Smooth muscle cell (in vitro differentiated cells): ENCODE data around the gene ZFAND5. TPM values are rescaled to one million over a fixed set of nuclear protein-coding genes. Genes with fewer than 3 reads are reported as not detected.

ENCODE experiments used
- DNase-seq: peaks from one replicate; lab custom pipeline; 2025; ENCODE audit not compliant: unreplicated experiment; lab: John Stamatoyannopoulos, UW
- H2AFZ ChIP-seq: fragments of 200-600 bp; sonication (generic); 2 replicates; pipeline ENCODE4 v1.6.0; 2016; ENCODE audit warnings: antibody characterized with exemption, low read depth, mild to moderate bottlenecking
- H3F3A ChIP-seq: fragments of 200-600 bp; sonication (generic); 2 replicates; pipeline ENCODE4 v1.6.0; 2017; ENCODE audit warnings: antibody characterized with exemption, low read depth
- H3K27ac ChIP-seq: fragments of 200-600 bp; sonication (generic); 2 replicates; pipeline ENCODE4 v1.5.1; 2016; ENCODE audit warnings: low read depth, mild to moderate bottlenecking
- H3K27me3 ChIP-seq: fragments of 200-600 bp; sonication (generic); 2 replicates; pipeline ENCODE4 v1.6.1; 2016; ENCODE audit warnings: low read depth, mild to moderate bottlenecking
- H3K36me3 ChIP-seq: fragments of 200-600 bp; sonication (generic); 2 replicates; pipeline ENCODE4 v1.5.1; 2016; ENCODE audit warnings: low read depth
- H3K4me1 ChIP-seq: fragments of 200-600 bp; sonication (generic); 2 replicates; pipeline ENCODE4 v1.5.1; 2016; ENCODE audit warnings: low read depth
- H3K4me2 ChIP-seq: fragments of 200-600 bp; sonication (generic); 2 replicates; pipeline ENCODE4 v1.6.0; 2016; ENCODE audit warnings: mild to moderate bottlenecking
- H3K4me3 ChIP-seq: fragments of 200-600 bp; sonication (generic); 2 replicates; pipeline ENCODE4 v1.5.1; 2016; ENCODE audit warnings: mild to moderate bottlenecking
- H3K79me2 ChIP-seq: fragments of 200-600 bp; sonication (generic); 2 replicates; pipeline ENCODE4 v1.6.0; 2016; ENCODE audit warnings: low read depth, mild to moderate bottlenecking
- H3K9ac ChIP-seq: fragments of 200-600 bp; sonication (generic); 2 replicates; pipeline ENCODE4 v1.6.0; 2016; ENCODE audit warnings: low read depth
- H3K9me3 ChIP-seq: fragments of 200-600 bp; sonication (generic); replicated peaks from 2 replicates; pipeline ENCODE4 v1.5.1; 2016; ENCODE audit warnings: low read depth
- H4K20me1 ChIP-seq: fragments of 200-600 bp; sonication (generic); 2 replicates; pipeline ENCODE4 v1.6.0; 2016; ENCODE audit warnings: low read depth
- WGBS: methylation state at CpG from one replicate; pipeline ENCODE4 v1.1.7; 2016; ENCODE audit warnings: low lambda C conversion rate; 5-methylcytosine and 5-hydroxymethylcytosine counted together
- polyA plus RNA-seq: library from polyadenylated mRNA; unstranded; fragments of >200 nt; fragmentation: Nextera tagmentation; extraction: Ambion mirVana; gene quantifications from 2 replicates; pipeline ENCODE4 v1.2.1, GENCODE V29; 2016
- total RNA-seq: library from RNA; depleted of rRNA; stranded (reverse); fragments of >200 nt; gene quantifications from 2 replicates; pipeline ENCODE4 v1.2.3, GENCODE V29; 2014
- TF ChIP-seq, protein P1 (sequence below): fragments of 200-600 bp; sonication (generic); IDR thresholded peaks from 2 replicates; pipeline ENCODE4 v1.5.1; 2017; ENCODE audit warnings: borderline replicate concordance, mild to moderate bottlenecking, antibody characterized with exemption; ENCODE audit not compliant: insufficient read depth, poor library complexity, severe bottlenecking

Gene ZFAND5
- total and polyA plus RNA-seq, 2 experiments from 2014 or later, result 163 to 244 TPM

DNA sequence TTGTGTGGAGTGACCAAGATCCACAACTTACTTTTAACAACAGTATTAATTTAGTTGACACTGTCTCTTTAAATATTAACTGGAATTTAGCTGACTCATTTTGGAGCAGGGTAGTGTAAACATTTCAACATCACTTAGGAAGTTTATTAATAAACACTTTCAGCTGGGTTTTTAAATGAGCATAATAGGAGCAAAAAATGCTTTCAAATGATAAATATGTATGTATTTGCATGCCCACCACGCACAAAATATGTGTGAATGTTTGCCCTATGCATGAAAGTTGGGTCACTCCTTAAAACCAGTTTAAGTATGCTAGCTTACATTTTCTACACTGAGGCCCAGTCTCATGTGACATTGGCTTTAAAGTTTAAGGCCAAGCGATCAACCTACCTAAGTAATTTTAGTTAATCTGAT, 2.9 kb downstream of the ZFAND5 start:
- Histone ChIP-seq H2AFZ (no peak overlapping the region), H3K9ac (peak overlapping the region; percentile 99), H3K4me2 (peak overlapping the region; percentile 90), H3F3A (peaks cover 8% of the 10 kb centered on the region), H3K36me3 (peaks cover 20% of the 10 kb centered on the region), H3K9me3 (no peaks in the 10 kb centered on the region), H3K4me3 (peak overlapping the region; percentile 61), H3K79me2 (peaks cover 78% of the 10 kb centered on the region), H3K27ac (peak overlapping the region; percentile 98), H3K27me3 (no peaks in the 10 kb centered on the region), H3K4me1 (peaks cover 31% of the 10 kb centered on the region), H4K20me1 (peaks cover 77% of the 10 kb centered on the region)
- TF ChIP-seq, protein P1, sequence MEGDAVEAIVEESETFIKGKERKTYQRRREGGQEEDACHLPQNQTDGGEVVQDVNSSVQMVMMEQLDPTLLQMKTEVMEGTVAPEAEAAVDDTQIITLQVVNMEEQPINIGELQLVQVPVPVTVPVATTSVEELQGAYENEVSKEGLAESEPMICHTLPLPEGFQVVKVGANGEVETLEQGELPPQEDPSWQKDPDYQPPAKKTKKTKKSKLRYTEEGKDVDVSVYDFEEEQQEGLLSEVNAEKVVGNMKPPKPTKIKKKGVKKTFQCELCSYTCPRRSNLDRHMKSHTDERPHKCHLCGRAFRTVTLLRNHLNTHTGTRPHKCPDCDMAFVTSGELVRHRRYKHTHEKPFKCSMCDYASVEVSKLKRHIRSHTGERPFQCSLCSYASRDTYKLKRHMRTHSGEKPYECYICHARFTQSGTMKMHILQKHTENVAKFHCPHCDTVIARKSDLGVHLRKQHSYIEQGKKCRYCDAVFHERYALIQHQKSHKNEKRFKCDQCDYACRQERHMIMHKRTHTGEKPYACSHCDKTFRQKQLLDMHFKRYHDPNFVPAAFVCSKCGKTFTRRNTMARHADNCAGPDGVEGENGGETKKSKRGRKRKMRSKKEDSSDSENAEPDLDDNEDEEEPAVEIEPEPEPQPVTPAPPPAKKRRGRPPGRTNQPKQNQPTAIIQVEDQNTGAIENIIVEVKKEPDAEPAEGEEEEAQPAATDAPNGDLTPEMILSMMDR, result no peak
- no peak for DNase-seq
- 11% methylated on average over 2 of the region's 2 CpGs for WGBS

DNA sequence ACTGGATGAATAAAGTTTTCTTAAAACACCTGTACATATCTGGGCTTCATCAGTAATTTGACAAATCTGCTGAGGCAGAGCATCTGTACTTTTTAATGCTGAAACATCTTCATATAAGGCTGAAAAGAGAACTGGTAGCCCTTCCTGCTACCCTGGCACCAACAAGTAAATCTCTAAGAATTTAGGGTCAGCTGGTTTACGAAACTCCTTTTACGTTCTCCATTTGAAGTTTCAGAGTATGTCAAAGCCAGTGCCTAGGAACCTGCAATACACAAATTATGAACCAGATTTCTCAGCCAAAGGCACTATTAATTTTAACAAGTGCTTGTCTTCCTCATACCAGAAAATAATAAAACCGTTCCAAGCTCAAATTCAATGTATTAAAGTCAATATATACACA, 3.8 kb downstream of the ZFAND5 start:
- Histone ChIP-seq H3K4me2 (peak overlapping the region; percentile 90), H3K27ac (peak overlapping the region; percentile 98), H4K20me1 (peaks cover 86% of the 10 kb centered on the region), H3K36me3 (peaks cover 29% of the 10 kb centered on the region), H3K4me1 (peaks cover 31% of the 10 kb centered on the region), H3K9ac (peak overlapping the region; percentile 99), H2AFZ (no peak overlapping the region), H3K4me3 (peak overlapping the region; percentile 61), H3K9me3 (no peaks in the 10 kb centered on the region), H3K27me3 (no peaks in the 10 kb centered on the region), H3K79me2 (peaks cover 87% of the 10 kb centered on the region), H3F3A (peaks cover 11% of the 10 kb centered on the region)
- TF ChIP-seq, protein P1, result no peak
- DNase-seq, result no peak
- 39% methylated on average over 3 of the region's 3 CpGs for whole genome bisulfite sequencing

DNA sequence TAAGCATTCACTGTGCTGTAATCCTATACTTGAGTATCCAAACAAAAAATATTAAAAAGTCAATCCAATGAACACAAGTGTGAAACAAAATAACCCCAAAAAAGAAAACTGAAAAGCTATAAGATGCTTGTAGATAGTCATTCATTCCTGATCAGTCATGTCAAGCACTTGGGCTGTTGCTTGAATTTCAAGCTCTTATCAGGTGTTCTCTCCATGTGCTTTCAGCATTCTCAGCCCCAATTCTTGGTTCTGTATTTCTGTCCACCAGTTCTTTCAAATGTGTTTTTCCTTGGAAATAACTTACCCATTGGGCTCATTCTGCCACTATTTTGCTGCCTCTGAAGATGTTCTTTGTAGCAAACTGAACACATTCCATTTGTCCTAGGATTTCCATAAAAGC, 4.7 kb downstream of the ZFAND5 start:
- H3K9me3 ChIP-seq, result no peaks in the 10 kb centered on the region
- peaks cover 11% of the 10 kb centered on the region for H3F3A ChIP-seq
- no peak for DNase-seq
- H4K20me1 ChIP-seq, result peaks cover 95% of the 10 kb centered on the region
- no peaks in the 10 kb centered on the region for H3K27me3 ChIP-seq
- H3K27ac ChIP-seq, result peak overlapping the region; percentile 98
- H2AFZ ChIP-seq, result no peak overlapping the region
- TF ChIP-seq, protein P1, result no peak
- H3K4me1 ChIP-seq, result peaks cover 31% of the 10 kb centered on the region
- H3K36me3 ChIP-seq, result peaks cover 36% of the 10 kb centered on the region
- H3K4me2 ChIP-seq, result peak overlapping the region; percentile 90
- peak overlapping the region; percentile 61 for H3K4me3 ChIP-seq
- no peak overlapping the region for H3K9ac ChIP-seq
- peaks cover 90% of the 10 kb centered on the region for H3K79me2 ChIP-seq

DNA sequence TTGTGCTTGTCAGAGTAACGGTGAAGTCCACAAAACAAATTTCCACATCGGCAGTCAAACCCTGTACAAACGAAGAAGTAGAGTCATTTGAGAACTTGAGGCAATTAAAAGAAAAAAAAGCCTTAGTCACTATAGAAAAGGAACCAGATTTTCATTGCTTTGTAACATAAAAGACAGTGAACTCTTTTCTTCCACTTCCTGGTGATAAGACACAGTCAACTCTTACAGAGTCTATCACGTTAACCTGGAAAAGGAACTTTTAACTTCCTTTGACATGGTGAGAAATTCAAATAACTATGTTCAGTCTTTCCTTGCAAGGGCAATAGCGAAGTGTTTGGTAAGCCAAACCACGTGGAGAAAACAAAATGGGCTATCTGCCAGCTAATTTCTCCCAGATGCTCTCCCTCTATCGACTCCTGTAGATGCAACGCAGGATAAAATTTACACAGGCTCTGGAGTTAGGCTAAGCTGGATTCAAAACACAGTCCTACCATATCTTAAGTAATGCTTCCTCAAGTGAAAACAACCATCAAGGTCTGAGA, 8.9 kb downstream of the ZFAND5 start:
- peak overlapping the region; percentile 7 for H3K27ac ChIP-seq
- peaks cover 14% of the 10 kb centered on the region for H3K4me1 ChIP-seq
- 52% methylated on average over 8 of the region's 8 CpGs for WGBS
- H3K4me2 ChIP-seq, result no peak overlapping the region
- TF ChIP-seq, protein P1, result no peak
- H3K79me2 ChIP-seq, result peaks cover 60% of the 10 kb centered on the region
- H4K20me1 ChIP-seq, result peaks cover 86% of the 10 kb centered on the region
- no peak overlapping the region for H3K4me3 ChIP-seq
- H3K9me3 ChIP-seq, result no peaks in the 10 kb centered on the region
- no peak for DNase-seq
- no peaks in the 10 kb centered on the region for H3K27me3 ChIP-seq
- H3F3A ChIP-seq, result peaks cover 16% of the 10 kb centered on the region
- H3K36me3 ChIP-seq, result peaks cover 52% of the 10 kb centered on the region
- no peak overlapping the region for H3K9ac ChIP-seq
- no peak overlapping the region for H2AFZ ChIP-seq
